Measurements from ENCODE around the gene FCER1G.

GRCh38 chr1:161242313-161242712, 27.2 kb downstream of the FCER1G start:
- no peak for TF ChIP-seq CTCF (IDR thresholded peaks at IDR 0.05)
- no peak for TF ChIP-seq POLR2AphosphoS5 (IDR thresholded peaks at IDR 0.05; ENCODE audit: insufficient read depth in 1 of 2, low read depth in 1 of 2)
- TF ChIP-seq POLR2A (IDR thresholded peaks at IDR 0.05) = no peak
